ENCODE measurements around the gene TTLL10.
"Not testable (repeated sequence)": the region's sequence is repeated elsewhere in the genome, so short reads cannot be mapped to it uniquely, and the experiment has no call there.

The TTLL10 gene

DNA sequence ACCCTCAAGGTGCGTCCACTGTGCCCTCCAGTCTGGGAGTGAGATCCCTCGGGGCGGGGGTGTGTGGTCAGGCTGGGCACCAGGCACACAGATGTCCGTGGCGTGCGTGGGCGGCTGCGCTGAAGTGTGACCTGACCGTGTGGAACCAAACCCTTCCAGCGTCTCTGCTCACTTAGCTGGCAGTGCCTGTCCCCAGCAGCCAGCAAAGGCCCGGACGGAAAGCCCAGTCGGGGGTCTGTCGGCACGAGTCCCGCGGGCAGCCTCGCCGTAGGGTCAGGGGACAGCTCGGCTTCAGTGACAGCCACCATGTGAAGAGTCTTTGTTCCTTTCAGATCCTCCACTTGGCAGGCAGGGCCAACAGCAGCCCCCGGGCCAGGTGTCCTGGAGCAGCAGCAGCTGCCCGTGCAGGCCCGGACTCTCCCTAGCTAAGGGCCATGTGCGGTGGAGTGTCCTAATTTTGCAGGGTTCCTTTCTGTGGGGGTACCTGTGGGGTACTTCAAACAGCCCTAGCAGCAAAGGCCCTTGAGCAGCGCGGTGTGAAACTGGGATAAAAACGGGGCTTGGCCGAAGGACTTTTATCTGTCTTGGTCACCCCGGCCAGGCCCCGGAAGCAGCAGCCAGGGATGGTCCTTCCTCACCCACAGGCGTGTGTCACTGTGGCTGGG is 11.6 kb downstream of the TTLL10 start:
- DNase-seq (ENCODE audit: low read depth, low spot score): no peak

DNA sequence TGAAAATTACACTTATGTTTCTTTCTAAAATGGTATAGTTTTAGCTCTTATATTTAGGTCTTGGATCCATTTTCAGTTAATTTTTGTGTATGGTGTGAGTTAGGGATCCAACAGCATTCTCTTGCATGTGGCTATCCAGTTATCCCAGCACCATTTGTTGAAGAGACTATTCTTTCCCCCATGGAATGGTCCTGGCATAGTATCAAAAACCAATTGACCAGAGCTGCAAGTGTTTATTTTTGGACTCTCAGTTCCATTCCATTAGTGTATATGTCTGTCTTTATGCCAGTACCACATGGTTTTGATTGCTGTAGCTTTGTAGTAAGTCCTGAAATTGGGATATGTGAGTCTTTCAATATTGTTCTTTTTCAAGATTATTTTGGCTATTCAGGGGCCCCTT is 14.3 kb downstream of the TTLL10 start:
- TF ChIP-seq, protein P1, sequence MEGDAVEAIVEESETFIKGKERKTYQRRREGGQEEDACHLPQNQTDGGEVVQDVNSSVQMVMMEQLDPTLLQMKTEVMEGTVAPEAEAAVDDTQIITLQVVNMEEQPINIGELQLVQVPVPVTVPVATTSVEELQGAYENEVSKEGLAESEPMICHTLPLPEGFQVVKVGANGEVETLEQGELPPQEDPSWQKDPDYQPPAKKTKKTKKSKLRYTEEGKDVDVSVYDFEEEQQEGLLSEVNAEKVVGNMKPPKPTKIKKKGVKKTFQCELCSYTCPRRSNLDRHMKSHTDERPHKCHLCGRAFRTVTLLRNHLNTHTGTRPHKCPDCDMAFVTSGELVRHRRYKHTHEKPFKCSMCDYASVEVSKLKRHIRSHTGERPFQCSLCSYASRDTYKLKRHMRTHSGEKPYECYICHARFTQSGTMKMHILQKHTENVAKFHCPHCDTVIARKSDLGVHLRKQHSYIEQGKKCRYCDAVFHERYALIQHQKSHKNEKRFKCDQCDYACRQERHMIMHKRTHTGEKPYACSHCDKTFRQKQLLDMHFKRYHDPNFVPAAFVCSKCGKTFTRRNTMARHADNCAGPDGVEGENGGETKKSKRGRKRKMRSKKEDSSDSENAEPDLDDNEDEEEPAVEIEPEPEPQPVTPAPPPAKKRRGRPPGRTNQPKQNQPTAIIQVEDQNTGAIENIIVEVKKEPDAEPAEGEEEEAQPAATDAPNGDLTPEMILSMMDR (IDR thresholded peaks at IDR 0.05; ENCODE audit: low read depth, low read length): no peak
- no peak for DNase-seq (ENCODE audit: low read depth, low spot score)
- H3K4me3 ChIP-seq (ENCODE audit: low read depth, low read length): no peak overlapping the region
- in situ Hi-C loops (cut with HindIII; ENCODE audit: low sequenced_read_pairs): no loop called here

More for the DNA sequence above, 11.6 kb downstream of the TTLL10 start:
- TF ChIP-seq, protein P1 (IDR thresholded peaks at IDR 0.05; ENCODE audit: low read depth, low read length): no peak
- in situ Hi-C loops (cut with HindIII; ENCODE audit: low sequenced_read_pairs): no loop called here
- no peak overlapping the region for H3K4me3 ChIP-seq (ENCODE audit: low read depth, low read length)

DNA sequence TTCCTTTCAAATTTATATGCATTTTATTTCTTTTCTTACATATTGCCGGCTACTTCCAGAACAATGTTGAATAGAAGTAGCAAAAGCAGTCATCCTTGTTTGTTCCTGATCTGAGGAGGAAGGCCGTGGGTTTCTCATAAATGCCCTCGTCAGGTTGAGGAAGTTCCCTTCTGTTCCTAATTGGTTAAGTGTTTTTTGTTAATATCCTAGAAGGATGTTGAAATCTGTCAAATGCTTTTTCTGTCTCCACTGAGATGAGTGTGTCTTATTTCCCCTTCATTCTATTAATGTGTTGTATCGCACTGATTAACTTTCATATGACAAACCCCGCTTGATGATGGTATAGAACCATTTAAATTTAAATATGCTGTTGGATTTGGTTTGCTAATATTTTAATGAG is 15.4 kb downstream of the TTLL10 start:
- in situ Hi-C loops (cut with HindIII; ENCODE audit: low sequenced_read_pairs): no loop called here
- no peak for DNase-seq (ENCODE audit: low read depth, low spot score)
- no peak overlapping the region for H3K4me3 ChIP-seq (ENCODE audit: low read depth, low read length)
- TF ChIP-seq, protein P1 (IDR thresholded peaks at IDR 0.05; ENCODE audit: low read depth, low read length): no peak

DNA sequence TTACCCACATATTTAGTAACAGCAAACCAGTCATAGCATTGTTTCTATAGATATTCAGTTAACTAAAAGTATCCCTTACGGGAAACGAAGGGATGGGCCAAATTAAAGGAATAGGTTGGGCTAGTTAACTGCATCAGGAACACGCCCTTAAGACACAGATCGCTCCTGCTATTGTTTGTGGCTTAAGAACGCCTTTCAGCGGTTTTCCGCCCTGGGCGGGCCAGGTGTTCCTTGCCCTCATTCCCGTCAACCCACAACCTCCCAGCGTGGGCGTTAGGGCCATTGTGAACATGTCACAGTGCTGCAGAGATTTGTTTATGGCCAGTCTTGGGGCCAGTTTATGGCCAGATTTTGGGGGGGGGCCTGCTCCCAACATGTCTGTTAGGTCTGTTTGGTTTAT is 18.1 kb downstream of the TTLL10 start:
- in situ Hi-C loops (cut with HindIII; ENCODE audit: low sequenced_read_pairs): no loop called here
- DNase-seq (ENCODE audit: low read depth, low spot score): no peak
- no peak overlapping the region for H3K4me3 ChIP-seq (ENCODE audit: low read depth, low read length)
- TF ChIP-seq, protein P1 (IDR thresholded peaks at IDR 0.05; ENCODE audit: low read depth, low read length): no peak

DNA sequence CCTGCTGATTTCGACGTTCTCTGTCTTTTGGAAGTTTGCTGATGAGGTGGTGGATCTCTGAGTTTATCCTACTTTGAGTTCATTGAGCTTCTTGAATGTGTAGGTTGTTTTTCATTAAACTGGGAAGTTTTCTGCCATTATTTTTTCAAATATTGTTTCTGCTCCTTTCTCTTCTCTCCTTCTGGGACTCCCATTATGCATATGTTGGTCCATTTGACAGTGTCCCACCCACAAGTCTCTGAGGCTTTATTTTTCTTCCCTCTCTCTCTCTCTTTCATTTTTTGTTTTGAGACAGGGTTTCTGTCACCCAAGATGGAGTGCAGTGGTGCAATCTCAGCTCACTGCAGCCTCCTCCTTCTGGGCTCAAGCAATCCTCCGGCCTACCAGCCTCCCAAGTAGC is 21.0 kb downstream of the TTLL10 start:
- no peak for DNase-seq (ENCODE audit: low read depth, low spot score)
- no peak overlapping the region for H3K4me3 ChIP-seq (ENCODE audit: low read depth, low read length)
- in situ Hi-C loops (cut with HindIII; ENCODE audit: low sequenced_read_pairs): no loop called here
- TF ChIP-seq, protein P1 (IDR thresholded peaks at IDR 0.05; ENCODE audit: low read depth, low read length): no peak

DNA sequence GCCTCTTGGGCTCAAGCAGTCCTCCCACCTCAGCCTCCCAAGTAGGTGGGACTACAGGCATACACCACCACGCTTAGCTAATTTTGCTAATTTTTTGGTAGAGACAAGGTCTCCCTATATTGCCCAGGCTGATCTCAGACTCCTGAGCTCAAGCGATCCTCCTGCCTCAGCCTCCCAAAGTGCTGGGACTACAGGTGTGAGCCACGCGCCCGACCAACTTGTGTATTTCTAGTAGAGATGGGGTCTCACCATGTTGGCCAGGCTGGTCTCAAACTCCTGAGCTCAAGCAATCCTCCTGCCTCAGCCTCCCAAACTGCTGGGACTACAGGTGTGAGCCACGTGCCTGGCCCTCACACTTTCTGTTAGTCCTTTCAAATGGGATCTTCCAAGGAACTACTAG is 22.0 kb downstream of the TTLL10 start:
- in situ Hi-C loops (cut with HindIII; ENCODE audit: low sequenced_read_pairs); H3K4me3 ChIP-seq (ENCODE audit: low read depth, low read length); DNase-seq (ENCODE audit: low read depth, low spot score): not testable (repeated sequence)

DNA sequence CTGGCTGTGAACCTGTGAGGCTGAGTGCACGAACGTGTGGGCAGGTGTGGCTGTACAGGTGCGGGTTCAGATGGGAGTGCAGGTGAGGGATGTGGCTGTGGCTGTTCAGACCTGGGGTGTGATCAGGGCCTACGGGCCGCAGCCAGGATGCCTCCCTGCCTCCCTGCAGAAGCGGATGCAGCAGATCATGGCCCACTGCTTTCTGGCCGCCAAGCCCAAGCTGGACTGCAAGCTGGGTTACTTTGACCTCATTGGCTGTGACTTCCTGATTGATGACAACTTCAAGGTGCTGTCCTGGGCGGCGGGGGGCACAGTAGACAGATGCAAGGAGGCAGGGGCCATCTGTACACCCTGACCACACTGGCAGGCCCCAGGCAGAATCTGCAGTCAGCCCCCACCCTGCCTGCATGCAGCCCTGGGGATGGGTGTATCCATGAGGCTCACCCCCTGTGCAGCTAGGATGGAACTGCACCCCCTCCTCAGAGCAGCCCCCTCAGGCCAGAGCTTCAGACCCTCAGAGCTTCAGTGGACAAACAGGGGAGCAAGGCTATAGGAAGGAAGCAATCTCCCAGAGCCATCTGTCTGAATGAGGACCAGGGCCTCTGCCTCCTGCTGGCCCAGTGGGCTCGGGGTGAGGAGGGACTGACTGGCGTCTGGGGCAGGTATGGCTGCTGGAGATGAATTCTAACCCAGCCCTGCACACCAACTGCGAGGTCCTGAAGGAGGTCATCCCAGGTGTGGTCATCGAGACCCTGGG is 22.9 kb downstream of the TTLL10 start:
- no peak overlapping the region for H3K4me3 ChIP-seq (ENCODE audit: low read depth, low read length)
- DNase-seq (ENCODE audit: low read depth, low spot score): no peak
- TF ChIP-seq, protein P1 (IDR thresholded peaks at IDR 0.05; ENCODE audit: low read depth, low read length): no peak
- in situ Hi-C loops (cut with HindIII; ENCODE audit: low sequenced_read_pairs): no loop called here
